Mucosa of rectum (tissue), 2 donors: ENCODE results near the gene RNU5D-1.
"Not testable (repeated sequence)": the region's sequence is repeated elsewhere in the genome, so short reads cannot be mapped to it uniquely, and the experiment has no call there.

Experiments used
- H3K27ac ChIP-seq, 2 donors: one replicate each; pipeline ENCODE4 v1.7.0; 2013; ENCODE audit warnings: inconsistent platforms in 2 of 2, low read depth in 2 of 2, low read length in 2 of 2
- H3K27me3 ChIP-seq, 2 donors: one replicate each; pipeline ENCODE4 v1.7.0; 2013; ENCODE audit warnings: low read length in 2 of 2; ENCODE audit not compliant: control insufficient read depth in 2 of 2, insufficient read depth in 2 of 2
- H3K36me3 ChIP-seq, 2 donors: one replicate each; pipeline ENCODE4 v1.7.0; 2013; ENCODE audit warnings: low read length in 2 of 2; ENCODE audit not compliant: control insufficient read depth in 2 of 2, insufficient read depth in 2 of 2
- H3K4me1 ChIP-seq, 2 donors: one replicate each; pipeline ENCODE4 v1.7.0; 2013; ENCODE audit warnings: low read length in 2 of 2, mild to moderate bottlenecking in 1 of 2; ENCODE audit not compliant: control insufficient read depth in 2 of 2, insufficient read depth in 2 of 2
- H3K4me3 ChIP-seq, 2 donors: one replicate each; pipeline ENCODE4 v1.7.0; 2013; ENCODE audit warnings: low read length in 2 of 2
- H3K9ac ChIP-seq, 2 donors: one replicate each; pipeline ENCODE4 v1.7.0; 2013; ENCODE audit warnings: low read length in 2 of 2, low read depth in 1 of 2, mild to moderate bottlenecking in 1 of 2
- H3K9me3 ChIP-seq, 2 donors: one replicate each; pipeline ENCODE4 v1.7.0; 2013; ENCODE audit warnings: low read length in 2 of 2; ENCODE audit not compliant: control insufficient read depth in 2 of 2
- donor health status: healthy.
- donor health status: Normal muscosa, but diverticular disease.

RNU5D-1 gene

DNA sequence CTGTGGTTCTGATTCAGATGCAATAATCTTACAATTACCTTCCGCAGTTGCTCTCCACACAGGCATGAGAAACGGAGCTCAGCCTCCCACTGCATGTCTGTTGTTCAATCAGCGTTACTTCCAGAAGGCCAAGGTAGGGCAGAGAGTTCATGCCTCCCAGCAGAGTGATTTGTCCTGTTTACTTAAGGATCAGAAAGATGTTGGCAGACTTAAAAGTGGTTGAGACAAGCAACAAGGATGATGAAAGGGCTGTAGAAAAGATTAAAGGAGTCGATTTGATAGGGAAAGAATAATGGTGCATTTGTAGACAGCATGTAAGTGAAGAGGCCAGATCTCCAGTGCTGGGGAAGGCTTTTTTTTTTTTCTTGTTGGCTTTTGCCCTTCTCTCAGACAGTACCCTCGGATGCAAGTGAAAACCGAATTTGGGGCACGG, 29.8 kb downstream of the RNU5D-1 start:
- Histone ChIP-seq H3K4me1 (no peaks in the 10 kb centered on the region), H3K27ac (no peak overlapping the region)

DNA sequence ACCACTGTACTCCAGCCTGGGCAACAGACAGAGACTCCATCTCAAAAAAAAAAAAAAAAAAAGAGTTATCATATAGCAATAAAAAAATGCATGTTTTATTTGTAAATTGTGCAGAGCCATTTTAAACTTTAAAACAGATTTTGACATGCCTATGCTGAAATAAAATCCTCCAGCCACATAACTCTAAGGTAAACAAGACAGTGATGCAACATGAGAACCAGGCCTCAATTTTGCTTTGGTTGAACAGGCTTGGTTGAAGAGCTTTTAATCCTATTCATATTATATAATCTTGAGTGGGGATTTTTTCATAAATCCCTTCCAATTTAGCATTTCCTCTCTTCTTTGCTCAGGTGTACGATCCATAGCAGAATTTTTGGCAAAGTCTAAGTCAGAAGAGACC, 30.4 kb downstream of the RNU5D-1 start:
- H3K27me3 ChIP-seq: no peaks in the 10 kb centered on the region
- no peak overlapping the region for H3K9ac ChIP-seq
- H3K4me3 ChIP-seq: no peak overlapping the region
- no peaks in the 10 kb centered on the region for H3K9me3 ChIP-seq
- H3K4me1 ChIP-seq: no peaks in the 10 kb centered on the region
- H3K36me3 ChIP-seq: no peaks in the 10 kb centered on the region
- H3K27ac ChIP-seq: no peak overlapping the region

More for the DNA sequence above, 29.8 kb downstream of the RNU5D-1 start:
- no peak overlapping the region for H3K9ac ChIP-seq
- H3K36me3 ChIP-seq: no peaks in the 10 kb centered on the region
- no peaks in the 10 kb centered on the region for H3K27me3 ChIP-seq
- no peaks in the 10 kb centered on the region for H3K9me3 ChIP-seq
- H3K4me3 ChIP-seq: no peak overlapping the region

DNA sequence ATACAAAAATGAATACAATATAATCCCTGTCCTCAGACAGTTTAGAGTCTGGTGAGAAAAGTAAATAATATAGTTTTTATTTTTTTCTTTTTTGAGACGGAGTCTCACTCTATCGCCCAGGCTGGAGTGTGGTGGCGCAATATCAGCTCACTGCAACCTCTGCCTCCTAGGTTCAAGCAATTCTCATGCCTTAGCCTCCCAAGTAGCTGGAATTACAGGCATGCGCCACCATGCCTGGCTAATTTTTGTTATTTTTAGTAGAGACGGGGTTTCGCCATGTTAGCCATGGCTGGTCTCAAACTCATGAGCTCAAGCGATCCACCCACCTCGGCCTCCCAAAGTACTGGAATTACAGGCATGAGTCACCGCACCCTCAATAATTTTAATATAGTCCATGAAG, 31.6 kb downstream of the RNU5D-1 start:
- H3K9ac ChIP-seq, H3K4me1 ChIP-seq, H3K9me3 ChIP-seq, H3K27ac ChIP-seq, H3K4me3 ChIP-seq, H3K27me3 ChIP-seq, H3K36me3 ChIP-seq: not testable (repeated sequence)

- no peak overlapping the region for H3K4me3 ChIP-seq
- H3K27ac ChIP-seq: no peak overlapping the region
- no peaks in the 10 kb centered on the region for H3K36me3 ChIP-seq
- no peaks in the 10 kb centered on the region for H3K9me3 ChIP-seq
- H3K27me3 ChIP-seq: no peaks in the 10 kb centered on the region
- no peak overlapping the region for H3K9ac ChIP-seq
- H3K4me1 ChIP-seq: no peaks in the 10 kb centered on the region
Observed at GRCh38 chr1:44698138-44698537, 32.8 kb downstream of the RNU5D-1 start.

GRCh38 chr1:44696789-44697345, 34.1 kb downstream of the RNU5D-1 start:
- Histone ChIP-seq H3K27ac (no peak overlapping the region), H3K4me1 (no peaks in the 10 kb centered on the region), H3K9me3 (no peaks in the 10 kb centered on the region), H3K36me3 (no peaks in the 10 kb centered on the region), H3K27me3 (no peaks in the 10 kb centered on the region), H3K4me3 (no peak overlapping the region), H3K9ac (no peak overlapping the region)

DNA sequence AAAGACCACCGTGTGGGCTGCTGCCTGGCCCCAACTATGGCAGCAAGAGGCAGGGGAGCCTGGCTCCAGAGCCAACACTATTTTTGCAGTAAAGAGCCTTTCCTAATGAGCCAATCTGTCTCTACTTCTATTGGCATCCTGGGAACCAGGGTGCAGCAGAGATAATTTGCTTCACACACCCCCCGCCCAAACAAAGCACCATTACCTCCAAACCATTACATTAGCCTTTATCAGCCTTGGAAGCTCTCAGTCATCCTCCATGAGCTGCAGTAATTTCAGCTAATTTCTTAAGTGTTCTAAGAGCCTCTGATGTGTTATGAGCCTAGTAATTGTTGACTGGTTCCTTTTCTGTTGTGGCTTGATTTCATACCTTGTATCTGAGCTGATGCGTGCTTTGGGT, 34.9 kb downstream of the RNU5D-1 start:
- Histone ChIP-seq H3K4me3 (no peak overlapping the region), H3K4me1 (no peaks in the 10 kb centered on the region), H3K9ac (no peak overlapping the region), H3K36me3 (no peaks in the 10 kb centered on the region), H3K9me3 (no peaks in the 10 kb centered on the region), H3K27me3 (no peaks in the 10 kb centered on the region), H3K27ac (no peak overlapping the region)

- no peaks in the 10 kb centered on the region for H3K9me3 ChIP-seq
- H3K27me3 ChIP-seq: no peaks in the 10 kb centered on the region
- no peak overlapping the region for H3K9ac ChIP-seq
- H3K27ac ChIP-seq: no peak overlapping the region
- no peaks in the 10 kb centered on the region for H3K4me1 ChIP-seq
- H3K4me3 ChIP-seq: no peak overlapping the region
- no peaks in the 10 kb centered on the region for H3K36me3 ChIP-seq
Observed at GRCh38 chr1:44695671-44696070, 35.3 kb downstream of the RNU5D-1 start.

DNA sequence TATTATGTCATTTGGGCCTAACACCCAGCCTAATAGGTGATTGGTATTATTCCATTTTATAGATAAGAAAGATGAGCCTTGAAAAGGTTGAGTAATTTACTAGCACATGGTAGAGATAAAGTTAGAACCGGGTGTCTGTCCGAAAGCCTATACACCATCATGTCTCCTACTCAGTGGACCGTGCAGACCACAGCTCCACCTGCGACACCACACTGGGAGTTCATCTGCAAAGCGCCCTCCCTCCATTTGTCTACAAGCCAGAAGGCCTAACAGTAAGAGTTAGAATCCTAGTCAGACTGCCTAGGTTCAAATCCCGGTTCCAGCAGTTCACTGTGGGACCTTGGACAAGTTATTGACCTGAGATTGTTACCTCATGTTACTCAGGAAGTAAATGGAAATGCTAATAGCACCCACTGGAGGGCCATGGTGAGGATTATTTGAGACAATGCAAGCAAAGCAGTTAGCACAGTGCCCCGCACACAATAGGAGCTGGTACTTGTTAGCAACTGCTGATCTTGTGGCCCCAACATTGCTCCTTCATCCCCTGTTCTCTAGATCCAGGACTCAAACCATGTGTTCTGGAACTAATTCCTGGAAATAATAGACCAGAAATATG, 36.0 kb downstream of the RNU5D-1 start:
- no peak overlapping the region for H3K27ac ChIP-seq
- no peak overlapping the region for H3K9ac ChIP-seq
- no peaks in the 10 kb centered on the region for H3K9me3 ChIP-seq

GRCh38 chr1:44693900-44694299, 37.1 kb downstream of the RNU5D-1 start:
- H3K27me3 ChIP-seq: no peaks in the 10 kb centered on the region

More for the DNA sequence above, 36.0 kb downstream of the RNU5D-1 start:
- no peaks in the 10 kb centered on the region for H3K36me3 ChIP-seq
- H3K27me3 ChIP-seq: no peaks in the 10 kb centered on the region
- no peaks in the 10 kb centered on the region for H3K4me1 ChIP-seq
- no peak overlapping the region for H3K4me3 ChIP-seq

GRCh38 chr1:44693159-44693558, 37.8 kb downstream of the RNU5D-1 start:
- H3K27me3 ChIP-seq: no peaks in the 10 kb centered on the region
- no peaks in the 10 kb centered on the region for H3K36me3 ChIP-seq
- no peak overlapping the region for H3K27ac ChIP-seq
- no peaks in the 10 kb centered on the region for H3K4me1 ChIP-seq
- H3K4me3 ChIP-seq: no peak overlapping the region
- no peak overlapping the region for H3K9ac ChIP-seq
- H3K9me3 ChIP-seq: no peaks in the 10 kb centered on the region

More at GRCh38 chr1:44693900-44694299, 37.1 kb downstream of the RNU5D-1 start:
- Histone ChIP-seq H3K4me3 (no peak overlapping the region), H3K9me3 (no peaks in the 10 kb centered on the region), H3K4me1 (no peaks in the 10 kb centered on the region), H3K27ac (no peak overlapping the region), H3K36me3 (no peaks in the 10 kb centered on the region), H3K9ac (no peak overlapping the region)
